Measurements from ENCODE around the gene FGF16.
"Not testable (repeated sequence)": the region's sequence is repeated elsewhere in the genome, so short reads cannot be mapped to it uniquely, and the experiment has no call there.

The FGF16 gene

DNA sequence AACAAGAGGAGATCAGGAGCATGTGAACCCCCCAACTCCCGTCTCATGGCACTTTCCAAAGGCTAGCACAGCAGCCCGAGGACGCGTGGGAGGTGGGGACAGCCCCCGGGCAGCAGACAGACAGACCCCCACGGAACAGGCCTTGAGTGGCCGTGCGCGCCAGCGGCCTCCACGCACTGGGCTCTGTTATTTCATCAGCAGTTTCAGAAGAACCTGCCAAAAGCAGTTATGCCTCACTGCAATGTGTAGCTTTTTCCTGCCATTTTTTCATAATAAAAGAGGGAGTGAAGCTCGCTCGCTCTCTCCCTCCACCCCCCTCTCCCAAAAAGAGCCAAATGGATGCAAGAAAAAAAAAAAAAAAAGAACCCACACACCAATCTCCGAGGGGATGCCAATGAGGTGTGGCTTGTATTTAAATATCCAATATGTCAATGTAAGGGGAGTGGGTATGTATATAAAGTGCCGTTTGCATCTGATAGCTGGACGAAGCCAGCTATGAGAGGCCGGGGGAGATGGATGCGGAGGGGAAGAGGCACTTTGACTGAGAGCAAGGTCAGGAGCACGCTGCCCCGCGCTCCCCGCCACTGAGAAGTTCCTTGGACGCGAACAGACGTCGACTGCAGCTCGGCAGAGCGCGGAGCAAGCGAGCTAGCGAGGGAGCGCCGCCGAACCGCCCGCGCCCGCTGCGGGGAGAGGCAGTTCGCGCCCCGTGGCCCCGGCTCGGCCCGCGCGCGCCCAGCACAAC is at the start of gene FGF16:
FGF16 (plus strand) TSS at position 482 of the 745 bp plus-strand sequence. CDS start 286 bp downstream, outside the sequence.
- no peak for DNase-seq

DNA sequence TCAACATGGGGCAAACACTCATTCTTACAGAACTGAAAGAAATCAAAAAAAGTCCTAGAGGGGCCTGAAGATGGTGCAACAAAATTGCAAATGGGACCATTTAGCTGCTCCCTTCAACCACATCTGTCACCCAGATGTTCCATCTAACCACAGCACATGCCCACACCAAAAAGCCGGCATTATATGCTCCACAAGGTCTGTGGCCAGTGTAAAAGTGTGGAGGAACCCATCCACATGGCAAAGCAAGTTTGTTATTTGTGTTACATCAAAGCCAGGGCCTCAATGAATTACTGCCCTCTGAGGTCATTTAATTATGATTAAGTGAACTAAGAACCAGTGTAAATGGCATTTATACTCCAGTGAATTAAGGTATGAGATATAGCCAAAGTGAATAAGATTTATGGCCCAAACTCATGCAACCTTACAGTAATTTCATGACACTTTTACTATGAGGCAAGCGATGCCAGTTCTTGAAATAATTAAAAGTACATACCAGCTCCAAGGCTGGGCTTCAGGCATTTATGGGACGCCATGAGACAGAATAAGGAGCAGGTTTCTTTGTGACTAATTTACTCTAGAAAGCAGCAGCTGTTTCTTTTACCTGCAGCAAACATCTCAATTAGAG is 48.7 kb upstream of the FGF16 start:
- DNase-seq, result no peak

DNA sequence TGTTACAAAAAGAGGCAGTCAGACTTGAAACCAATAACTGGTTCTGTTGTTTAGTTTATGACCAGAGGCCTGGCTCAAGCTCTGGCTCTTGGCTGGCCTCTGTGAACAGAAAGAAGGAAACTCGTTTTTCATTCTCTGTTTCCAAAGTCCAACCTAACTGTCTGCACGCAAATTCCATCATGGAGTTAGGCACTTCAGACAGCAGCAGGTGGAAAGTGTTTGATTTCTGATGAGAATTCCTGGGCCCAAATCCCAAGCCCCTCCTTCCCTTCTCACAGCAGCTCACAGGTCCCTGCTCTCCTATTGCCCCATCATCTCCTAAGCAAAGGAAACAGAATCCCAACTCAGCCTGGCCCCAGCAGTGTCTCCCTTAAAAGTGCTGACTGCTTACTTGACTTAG is 42.8 kb upstream of the FGF16 start:
- no peak for DNase-seq

DNA sequence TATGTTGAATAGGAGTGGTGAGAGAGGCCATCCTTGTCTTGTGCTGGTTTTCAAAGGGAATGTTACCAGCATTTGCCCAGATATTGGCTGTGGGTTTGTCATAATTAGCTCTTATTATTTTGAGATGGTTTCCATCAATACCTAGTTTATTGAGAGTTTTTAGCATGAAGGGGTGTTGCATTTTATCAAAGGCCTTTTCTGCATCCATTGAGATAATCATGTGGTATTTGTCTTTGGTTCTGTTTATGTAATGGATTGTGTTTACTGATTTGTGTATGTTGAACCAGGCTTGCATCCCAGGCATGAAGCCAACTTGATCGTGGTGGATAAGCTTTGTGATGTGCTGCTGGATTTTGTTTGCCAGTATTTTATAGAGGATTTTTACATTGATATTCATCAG is 39.4 kb upstream of the FGF16 start:
- not testable (repeated sequence) for DNase-seq

DNA sequence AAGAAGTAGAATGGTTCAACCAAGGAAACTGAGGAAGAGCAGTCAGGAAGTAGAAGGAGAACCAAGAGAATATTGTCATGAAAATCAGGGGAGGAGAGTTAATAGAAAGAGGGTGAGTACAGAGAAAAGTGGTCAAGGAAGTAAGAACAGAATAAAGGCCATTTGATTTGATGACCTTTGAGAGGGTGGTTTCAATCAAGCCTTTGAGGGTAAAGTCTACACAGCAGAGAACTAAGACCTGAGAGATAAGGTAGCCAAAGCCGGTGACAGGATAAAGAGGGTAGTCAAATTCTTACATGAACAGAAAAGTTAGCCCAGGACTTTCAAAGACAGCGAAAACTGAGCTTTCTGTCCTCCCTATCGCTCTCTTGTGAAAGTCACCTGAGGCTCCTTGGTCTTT is 34.6 kb upstream of the FGF16 start:
- no peak for DNase-seq

DNA sequence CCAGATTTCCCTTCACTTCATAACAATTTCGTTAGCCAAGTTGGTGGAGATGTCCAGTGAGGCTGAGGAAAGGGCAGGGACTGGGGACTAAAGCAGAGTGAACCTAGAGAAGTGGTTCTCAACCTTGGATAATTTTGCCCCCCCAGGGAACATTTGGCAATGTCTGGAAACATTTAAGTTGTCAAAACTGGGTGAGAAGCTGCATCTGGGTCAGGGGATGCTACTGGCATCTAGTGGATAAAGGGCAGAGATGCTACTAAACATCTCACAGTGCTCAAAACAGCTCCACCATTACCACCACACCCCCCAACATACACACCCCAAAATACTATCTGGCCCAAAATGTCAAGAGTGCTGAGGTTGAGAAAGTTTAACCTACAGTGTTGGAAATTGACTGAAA is 32.0 kb upstream of the FGF16 start:
- no peak for DNase-seq

DNA sequence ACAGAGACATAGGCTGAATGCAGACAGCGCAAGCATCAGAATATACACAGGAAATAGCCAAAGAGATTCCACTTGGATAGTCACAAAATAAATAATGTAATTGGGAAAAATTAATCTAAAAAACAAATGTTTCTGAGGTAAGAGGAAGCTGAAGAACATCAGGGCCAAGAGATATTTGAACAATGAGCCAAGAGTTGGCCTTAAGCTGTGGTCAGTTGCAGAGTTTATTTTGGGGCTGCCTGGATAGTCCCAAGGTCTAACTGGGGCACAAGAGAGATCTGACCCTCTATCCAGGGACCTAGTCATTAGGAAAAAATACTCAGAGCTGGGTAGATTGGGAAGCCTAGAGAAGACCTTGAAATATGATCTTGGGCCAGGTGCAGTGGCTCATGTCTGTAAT is 31.3 kb upstream of the FGF16 start:
- DNase-seq, result no peak

DNA sequence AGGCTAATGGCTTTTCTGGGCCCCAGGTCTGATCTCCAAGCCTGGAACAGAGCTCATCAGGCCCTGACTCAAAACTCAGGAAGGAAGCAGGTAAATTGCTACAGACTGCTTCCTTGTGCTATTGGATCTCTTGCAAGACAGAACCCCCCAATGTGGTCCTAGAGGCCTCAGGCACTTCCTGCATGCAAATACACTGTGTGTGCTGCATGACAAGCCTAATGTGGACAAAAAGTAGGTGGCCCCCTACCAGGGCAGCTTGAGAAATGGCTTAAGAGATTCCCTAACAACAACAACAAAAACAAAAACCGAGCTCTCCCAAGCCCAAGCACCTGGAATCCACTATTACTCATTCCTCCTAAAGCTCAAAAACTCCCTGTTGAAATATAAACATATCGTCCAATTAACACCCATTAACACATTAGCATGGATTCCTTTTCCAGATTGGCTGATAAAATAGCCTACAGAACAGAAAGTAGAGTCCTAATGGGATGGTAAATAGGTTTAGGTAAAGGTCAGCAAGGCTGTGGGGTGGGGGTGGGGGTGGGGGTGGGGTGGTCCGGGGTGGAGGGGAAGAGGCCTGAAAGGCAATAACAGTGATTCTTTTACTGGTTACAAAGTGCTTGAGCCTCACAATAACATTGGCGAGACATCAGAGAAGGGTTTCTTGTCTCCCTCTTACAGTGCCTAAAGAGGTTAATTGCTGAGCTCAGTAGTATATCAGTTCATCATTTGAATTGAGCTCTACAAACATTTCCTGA is 24.1 kb upstream of the FGF16 start:
- no peak for DNase-seq

DNA sequence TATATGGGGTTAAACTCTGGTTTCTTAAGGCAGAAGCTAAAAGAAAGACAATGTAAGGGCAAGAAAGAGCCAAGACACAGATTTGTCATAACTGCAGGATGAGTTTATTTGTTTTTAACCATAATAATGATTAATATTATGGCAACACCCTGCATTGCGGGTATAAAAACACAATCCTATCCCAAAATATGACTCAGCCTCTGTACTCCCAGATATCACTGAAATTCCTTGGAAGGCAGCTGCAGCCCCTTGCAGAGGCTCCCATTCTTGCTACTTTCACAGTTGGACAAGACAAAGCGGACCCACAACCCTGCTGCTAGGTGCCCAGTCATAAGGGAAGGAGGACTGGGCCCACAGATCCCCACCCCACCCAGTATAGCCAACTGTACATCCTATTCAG is 20.4 kb upstream of the FGF16 start:
- no peak for DNase-seq

DNA sequence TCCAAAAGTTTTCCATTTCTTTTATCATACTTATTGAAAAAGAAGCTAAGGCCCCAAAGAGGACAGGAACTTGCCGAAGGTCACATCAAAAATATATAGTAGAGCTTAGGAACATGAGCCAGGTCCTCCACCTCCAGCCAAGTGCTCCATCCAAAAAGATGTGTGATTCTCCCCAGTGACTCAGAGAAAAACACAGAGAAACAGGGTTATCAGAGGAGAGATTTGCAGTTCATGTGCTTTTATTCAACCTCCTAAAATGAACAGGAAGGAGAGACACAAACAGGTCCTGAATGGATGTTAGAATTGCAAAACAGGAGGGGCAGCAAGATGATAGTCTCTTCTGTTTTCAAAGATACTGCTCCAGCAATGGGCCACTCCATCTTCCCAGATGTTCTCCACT is 19.6 kb upstream of the FGF16 start:
- DNase-seq, result no peak

DNA sequence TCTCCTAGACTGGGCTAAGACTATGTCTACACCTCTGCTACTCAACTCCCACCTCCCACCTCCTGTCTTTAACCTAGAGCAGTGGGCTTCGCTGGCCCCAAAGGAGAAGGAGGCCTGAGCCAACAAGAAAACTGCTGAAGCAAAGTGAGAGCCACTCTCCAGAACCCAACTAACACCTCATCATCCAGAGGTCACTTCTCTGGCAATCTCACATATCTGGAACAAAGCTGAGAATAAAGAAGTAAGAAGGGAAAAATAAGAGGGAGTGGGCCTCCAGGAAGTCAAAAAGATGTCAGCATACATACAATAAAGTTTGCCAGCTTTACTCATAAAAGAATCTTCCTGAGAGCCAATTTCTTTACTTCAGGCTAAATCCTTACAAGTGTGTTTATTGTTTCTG is 18.6 kb upstream of the FGF16 start:
- no peak for DNase-seq

DNA sequence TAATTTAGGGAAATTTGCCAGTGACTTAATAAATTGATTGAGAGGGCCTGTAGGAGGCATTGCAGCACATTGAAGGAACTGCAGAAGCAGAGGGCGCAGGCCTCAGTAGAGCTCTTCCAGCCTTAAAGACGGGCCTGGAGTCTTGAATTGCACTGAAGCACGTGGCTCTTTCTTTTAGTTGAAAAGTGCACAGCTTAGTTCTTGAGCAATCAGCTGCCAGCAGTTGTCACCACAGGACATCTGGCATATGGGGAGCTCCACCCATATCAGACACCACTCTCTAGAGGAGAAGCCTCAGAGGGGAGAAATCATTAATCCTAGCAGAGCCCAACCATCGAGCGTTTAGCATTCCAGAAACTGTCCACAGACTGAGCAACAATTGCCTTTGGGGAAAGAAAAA is 16.0 kb upstream of the FGF16 start:
- no peak for DNase-seq

DNA sequence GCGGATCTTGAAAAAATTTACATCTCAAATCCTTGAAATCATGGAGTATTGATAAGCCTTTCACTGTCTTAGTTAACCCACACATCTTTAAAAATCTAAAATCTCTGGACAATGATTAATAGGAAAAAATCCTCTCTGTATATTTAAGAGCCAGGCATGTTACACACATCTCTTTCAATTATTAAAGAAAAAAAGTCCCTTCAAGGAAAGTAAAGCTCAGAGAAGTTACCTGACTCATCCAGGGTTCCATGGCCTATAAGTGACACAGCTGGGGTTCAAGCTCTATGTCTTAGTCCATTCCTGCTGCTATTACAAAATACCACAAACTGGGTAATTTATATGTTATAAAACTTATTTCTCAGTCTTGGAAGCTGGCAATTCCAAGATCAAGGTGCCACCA is 14.2 kb upstream of the FGF16 start:
- no peak for DNase-seq

DNA sequence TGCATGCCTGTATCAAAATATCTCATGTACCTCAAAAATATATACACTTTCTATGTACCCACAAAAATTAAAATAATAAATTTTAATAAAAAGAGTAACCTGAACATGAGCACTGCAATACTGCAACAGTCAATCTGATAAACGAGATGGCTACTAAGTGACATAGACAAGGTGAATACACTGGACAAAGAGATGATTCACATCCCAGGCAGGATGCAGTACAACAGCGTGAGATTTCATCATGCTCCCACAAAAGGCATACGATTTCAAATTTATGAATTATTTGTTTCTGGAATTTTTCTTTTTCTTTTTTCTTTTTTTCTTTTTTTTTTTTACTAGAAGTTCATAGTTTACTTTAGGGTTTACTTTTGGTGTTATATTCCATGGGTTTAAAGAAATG is 12.2 kb upstream of the FGF16 start:
- no peak for DNase-seq

DNA sequence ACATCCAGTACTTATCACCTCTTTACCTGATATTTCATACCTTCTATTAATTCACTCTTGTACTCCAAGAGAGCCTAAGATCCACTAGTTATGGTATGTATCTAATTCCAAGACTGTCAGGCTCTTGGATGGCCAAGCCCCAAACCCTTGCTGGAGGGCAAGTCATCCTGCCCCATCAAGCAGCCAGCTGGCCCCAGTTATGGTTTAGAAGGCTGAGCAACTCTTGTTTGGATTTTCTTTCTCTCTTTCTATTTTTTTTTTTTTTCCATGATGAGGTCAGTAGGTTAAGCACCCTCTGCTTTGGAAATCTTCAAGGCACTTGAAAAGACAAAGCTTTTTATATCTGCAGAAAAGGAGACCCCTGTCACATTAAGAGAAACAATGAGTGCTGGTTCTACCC is 10.9 kb upstream of the FGF16 start:
- DNase-seq, result no peak

DNA sequence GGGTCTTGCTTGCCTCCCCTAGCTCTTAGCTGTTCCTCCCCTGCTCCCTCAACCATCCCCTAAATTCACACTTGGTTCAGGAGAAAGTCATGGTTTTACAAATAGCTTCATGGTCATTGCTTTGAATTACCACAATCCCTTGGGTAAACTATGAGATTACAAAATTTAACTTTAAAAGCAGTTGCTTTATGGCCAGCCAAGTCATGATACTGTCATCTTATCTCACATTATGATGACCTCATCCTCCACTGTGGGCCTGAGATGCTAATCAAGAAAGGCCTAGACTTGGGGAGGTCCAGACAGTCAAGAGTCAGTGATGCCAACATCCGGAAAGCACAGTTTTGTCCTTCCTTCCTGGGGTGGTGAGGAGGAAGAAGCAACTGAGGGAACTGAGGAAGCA is 10.5 kb upstream of the FGF16 start:
- no peak for DNase-seq

DNA sequence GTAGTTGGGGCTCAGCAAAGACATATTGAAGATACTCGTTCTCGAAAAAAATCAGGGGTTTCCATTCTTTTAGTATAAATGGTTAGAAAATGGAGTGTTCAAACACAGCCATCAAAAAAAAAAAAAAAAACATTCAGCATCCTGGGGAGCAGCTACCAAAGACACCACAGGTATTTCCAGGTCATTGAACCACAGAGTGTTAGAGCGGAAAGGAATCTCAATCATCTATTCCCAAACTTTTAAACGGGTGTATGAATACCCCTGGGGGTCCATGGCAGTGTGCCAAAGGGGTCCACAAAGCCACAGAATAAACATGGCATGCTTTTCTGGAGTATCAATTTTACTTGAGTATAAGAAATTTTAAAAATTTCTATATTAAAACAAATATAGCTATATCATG is 6.9 kb upstream of the FGF16 start:
- no peak for DNase-seq

DNA sequence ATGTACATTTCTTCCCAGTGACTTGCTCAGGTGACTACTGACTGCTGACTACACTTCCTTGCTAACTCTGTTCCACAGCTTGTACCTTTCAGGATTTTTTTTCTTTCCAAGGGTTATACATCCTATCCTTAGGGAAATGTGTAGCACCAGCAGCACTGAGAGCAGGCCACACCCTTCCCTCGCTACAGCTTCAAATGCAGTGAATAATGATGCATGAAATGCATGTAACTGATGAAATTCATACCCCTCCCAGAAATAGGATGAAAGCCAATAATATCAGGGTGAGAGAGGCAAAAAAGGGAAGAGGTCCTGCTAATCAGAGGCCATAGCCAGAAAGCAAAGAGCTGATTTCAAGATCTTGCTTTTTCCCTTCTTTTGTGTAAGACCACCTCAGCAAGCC is 6.2 kb upstream of the FGF16 start:
- no peak for DNase-seq

DNA sequence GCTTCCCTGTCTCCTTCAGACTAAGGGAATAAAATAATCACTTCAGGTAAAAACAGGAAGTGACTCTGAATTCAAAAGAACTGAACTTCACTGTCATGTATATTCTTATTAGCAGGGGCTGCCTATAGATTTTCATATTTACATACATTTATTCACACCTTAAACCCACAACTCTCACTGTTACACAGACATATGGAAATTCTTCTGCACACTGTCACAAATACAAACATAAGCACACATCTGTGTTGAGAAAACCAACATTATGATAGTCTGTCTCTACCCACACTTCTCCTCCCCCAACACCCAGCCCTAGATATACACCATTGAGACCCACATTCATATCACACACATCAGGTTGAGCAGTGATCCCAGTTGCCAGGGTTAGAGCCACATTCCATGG is 5.7 kb upstream of the FGF16 start:
- no peak for DNase-seq

DNA sequence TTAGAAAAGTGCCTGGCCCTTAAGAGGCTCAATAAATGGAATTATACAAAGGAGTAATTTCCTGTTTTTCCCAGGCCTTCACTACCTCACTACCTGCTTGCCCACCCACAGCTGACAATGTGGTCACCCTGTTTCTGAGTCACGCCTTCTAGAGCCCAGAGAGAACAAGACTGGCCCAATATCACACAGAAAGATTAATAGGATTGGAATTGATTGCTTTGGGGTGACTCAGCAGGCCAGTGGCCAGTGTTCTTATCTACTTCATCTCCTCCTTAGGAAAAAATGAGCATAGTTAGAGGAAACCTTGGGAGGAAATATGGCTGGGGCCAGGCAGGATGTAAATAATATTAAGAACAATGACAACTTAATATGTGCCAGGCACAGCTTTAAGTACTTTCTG is 4.5 kb upstream of the FGF16 start:
- no peak for DNase-seq

DNA sequence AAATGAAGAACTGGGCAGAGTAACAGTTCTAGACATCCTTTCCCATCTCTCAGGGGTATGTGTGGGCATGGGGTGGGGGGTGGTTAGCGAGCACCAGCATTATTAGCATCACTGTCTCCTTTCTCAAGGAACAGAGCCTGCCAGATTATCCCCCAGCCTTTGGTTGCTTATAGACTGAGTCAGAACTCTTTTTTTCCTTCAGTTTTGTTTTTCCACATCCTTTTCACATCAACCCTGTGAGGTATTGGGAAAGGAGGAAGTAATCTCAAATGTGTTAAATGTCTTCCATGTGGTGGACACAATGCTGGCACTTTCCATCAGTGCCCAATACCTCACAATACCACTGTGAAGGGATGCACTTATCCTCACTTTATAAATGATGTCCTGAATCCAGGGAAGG is 3.1 kb upstream of the FGF16 start:
- no peak for DNase-seq

DNA sequence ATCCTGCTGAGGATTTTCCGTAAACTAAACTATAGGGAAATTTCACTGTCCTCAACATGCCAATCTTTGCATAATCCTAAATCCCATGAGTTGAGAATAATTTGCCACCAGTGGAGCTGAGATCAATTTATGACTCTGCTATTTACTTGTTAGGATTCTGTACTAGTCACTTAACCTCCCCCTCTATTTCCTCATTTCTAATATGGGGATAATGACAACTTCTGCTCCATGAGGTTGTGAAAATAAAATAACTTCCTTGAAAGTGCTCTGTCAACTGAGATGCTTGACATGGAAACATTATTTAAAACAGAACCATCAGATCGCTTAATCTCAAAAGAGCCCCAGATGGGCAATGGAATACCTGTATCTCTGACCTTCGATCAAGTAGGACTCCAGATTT is 2.6 kb upstream of the FGF16 start:
- no peak for DNase-seq

DNA sequence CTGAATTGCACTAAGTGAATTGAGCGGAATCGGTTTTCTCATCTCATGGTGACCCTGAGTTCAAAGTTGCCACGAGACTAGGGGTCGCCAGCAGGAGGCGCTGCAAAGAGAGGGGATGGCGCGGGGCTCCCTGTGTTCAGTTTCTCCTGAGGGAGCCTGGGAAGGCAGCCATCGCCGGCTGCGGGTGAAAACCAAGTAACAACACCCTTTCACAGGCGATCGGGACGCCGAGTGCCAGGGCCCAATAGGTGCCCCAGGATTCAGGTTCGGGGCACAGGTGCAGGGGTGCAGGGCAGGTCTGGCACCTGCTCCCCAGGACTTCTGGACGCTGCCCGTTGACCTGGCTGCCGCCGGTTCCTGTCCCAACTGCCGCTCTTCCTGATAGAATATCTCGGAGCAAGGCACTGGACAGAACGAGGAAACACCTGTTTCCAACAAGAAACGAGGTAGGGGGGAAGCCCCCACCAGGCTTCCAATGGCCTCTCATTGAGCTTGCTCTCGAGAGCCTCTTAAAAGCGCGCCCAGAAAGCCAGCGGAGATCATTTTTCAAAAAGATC is 1.1 kb upstream of the FGF16 start:
- DNase-seq, result no peak

Measured in stimulated activated naive CD4-positive, alpha-beta T cell (primary cell).